GM20000 (cell line): ENCODE results near the gene ADAMTSL1.

Experiments used
- DNase-seq: peaks from one replicate; pipeline ENCODE4 v3.0.0; 2012; ENCODE audit warnings: low spot score
- TF ChIP-seq, protein P1 (sequence below): IDR thresholded peaks from 2 replicates; pipeline ENCODE4 v1.5.1; 2012; ENCODE audit warnings: mild to moderate bottlenecking, control low read depth; ENCODE audit errors: extremely low read depth, missing control alignments

The ADAMTSL1 gene

GRCh38 chr9:18806232-18807080 is 332.5 kb downstream of the ADAMTSL1 start:
- DNase-seq, result no peak
- TF ChIP-seq, protein P1, sequence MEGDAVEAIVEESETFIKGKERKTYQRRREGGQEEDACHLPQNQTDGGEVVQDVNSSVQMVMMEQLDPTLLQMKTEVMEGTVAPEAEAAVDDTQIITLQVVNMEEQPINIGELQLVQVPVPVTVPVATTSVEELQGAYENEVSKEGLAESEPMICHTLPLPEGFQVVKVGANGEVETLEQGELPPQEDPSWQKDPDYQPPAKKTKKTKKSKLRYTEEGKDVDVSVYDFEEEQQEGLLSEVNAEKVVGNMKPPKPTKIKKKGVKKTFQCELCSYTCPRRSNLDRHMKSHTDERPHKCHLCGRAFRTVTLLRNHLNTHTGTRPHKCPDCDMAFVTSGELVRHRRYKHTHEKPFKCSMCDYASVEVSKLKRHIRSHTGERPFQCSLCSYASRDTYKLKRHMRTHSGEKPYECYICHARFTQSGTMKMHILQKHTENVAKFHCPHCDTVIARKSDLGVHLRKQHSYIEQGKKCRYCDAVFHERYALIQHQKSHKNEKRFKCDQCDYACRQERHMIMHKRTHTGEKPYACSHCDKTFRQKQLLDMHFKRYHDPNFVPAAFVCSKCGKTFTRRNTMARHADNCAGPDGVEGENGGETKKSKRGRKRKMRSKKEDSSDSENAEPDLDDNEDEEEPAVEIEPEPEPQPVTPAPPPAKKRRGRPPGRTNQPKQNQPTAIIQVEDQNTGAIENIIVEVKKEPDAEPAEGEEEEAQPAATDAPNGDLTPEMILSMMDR, result no peak

GRCh38 chr9:18810581-18810980 is 336.6 kb downstream of the ADAMTSL1 start:
- DNase-seq, result no peak
- TF ChIP-seq, protein P1, result no peak

DNA sequence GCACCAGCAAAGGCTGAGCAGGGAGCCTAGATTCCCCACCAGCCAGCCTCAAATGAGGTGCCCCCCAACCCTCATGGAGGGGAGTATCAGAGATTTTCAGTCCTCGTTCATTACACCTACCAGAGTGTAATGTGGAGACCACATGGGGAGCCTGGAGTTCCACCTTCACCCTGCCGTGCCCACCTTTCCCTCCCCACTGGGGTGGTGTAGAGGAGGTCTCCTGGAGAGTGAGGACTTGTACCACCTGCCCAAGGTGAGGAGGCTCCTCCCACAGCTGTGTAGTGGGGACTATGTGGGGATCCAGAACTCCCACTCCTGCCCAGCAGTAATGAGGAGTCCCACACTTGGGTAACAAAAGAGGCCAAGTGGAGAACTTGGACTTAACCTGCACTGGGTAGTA is 337.2 kb downstream of the ADAMTSL1 start:
- TF ChIP-seq, protein P1, result no peak
- no peak for DNase-seq

- TF ChIP-seq, protein P1, result no peak
- no peak for DNase-seq
These were observed 345.5 kb downstream of the ADAMTSL1 start for GRCh38 chr9:18819418-18819817.

DNA sequence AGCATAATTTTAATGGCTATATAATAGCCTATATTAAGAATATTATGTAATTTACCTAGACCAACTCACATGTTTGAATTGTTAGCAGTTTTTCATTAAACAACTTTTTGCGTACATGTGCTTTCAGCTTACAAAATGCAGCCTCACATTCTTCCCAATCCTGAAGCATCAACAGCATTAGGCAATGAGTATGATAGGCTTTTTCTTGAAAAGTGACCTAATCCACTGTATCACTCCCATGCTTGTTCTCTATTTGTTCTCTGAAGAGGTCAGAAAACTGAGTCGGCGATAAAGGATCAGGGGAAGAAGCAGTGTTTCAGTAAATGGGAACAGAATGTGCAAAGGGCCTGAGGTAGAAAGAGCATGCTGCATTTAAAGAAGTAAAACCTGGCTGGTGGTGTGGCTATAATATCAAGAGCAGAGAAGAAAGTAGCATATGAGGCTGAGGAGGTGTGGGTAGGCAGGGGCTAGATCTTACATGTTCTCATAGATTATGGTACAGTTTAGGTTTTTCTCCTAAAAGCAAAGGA is 346.7 kb downstream of the ADAMTSL1 start:
- no peak for DNase-seq

DNA sequence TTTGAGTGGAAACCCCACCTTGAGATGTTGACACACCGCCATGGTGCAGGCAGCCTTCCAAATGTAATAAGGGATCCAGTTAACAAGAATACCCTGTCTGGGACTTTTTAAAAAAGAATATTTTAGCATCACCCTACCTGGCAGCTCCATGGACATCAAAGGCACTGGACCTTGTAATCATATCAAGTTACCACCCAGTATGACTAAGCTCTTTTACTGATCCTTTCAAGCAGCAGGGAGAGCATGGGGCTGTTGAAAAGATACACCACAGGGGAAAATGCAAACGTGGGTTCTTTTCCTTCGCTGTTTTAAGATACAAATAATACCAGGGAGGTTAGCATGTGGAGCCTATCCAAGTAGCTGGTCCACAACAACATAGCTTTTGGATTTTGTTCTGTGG is 347.8 kb downstream of the ADAMTSL1 start:
- TF ChIP-seq, protein P1, result no peak
- no peak for DNase-seq

More for the DNA sequence above, 346.7 kb downstream of the ADAMTSL1 start:
- TF ChIP-seq, protein P1, result no peak

- TF ChIP-seq, protein P1, result no peak
- no peak for DNase-seq
These were observed 348.9 kb downstream of the ADAMTSL1 start for GRCh38 chr9:18822850-18823249.
